GM21526 (cell line): ENCODE results near the gene ANK2.

Experiments
- ATAC-seq: cut with Tn5 transposase; IDR thresholded peaks from one replicate; pipeline ENCODE4 v1.9.1; 2021; ENCODE audit warnings: moderate library complexity; ENCODE audit not compliant: unreplicated experiment, low FRiP score

Gene ANK2

DNA sequence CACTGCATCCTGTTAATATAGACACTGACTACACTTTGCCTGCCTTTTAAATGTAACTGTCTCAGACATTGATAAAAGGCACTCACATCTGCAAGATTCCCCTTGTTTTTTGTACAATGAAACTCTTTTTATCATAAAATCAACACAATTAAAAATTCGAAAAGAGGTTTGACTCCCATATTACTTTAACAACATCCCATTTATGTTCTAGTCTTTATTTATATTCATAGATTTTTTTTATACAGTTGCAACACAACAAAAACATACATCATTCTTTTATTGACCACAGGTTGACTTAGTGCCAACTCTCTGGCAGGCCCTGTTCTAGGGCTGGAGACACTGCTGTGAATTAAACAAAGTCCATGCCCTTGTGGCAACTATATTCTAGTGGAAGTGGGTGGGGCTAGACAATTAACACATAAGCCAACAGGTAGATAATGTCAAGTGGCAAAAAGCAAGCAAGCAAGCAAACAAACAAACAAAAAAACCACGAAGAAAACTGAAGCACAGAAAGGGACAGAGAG lies 36.8 kb downstream of the ANK2 start:
- ATAC-seq: no peak

DNA sequence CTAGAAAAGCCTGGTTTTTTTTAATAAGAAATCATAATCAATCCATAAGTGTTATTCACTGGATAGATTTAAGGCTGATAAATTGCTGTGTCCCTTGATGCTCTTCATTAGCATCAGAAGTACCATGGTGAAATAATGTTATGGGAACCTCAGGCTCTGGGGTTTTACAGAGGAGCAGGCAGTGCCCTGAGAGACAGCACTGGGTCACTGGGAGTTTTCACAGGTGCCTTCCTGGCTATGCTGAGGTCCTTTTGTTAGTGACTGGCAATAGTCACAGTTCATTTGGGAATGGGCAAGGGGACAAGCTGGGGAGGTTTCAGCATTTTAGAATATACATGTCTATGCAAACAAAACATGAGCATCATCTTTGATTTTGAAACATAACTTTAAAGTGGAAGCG lies 38.6 kb downstream of the ANK2 start:
- no peak for ATAC-seq

DNA sequence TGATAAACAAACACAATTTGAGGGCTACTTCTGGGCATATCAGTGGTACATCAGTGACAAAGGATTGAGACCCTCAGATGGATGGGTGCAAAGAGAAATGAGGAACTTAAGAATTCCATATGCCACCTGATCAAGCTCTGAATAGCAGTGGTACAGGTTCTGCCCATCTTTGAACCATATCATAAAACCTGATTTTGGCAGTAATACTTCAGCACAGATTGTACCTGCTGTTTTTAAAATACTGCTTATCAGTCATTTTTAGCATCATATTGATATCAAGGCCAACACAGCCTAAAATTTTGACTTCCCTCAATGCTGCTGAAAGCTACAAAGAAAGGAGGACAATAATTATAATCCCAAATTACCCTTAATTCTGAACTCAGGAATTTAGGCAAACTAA lies 41.5 kb downstream of the ANK2 start:
- ATAC-seq: no peak

DNA sequence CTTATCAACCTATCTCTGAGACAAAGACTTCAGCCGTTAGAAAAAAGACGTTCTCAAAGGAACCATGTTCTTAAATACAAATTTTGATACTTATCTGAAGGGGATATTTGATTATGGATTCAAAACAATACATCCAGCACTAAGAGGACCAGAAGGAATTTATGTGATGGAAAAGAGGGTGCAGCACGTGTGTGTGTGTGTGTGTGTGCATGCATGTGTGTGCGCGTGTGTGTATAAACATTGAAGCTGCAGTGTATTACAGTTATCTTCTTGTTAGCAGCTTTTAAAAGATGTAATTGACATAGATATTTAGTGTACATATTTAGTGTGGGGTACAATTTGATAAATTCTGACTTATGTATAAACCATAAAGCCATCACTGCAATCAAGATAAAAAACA lies 44.9 kb downstream of the ANK2 start:
- no peak for ATAC-seq

DNA sequence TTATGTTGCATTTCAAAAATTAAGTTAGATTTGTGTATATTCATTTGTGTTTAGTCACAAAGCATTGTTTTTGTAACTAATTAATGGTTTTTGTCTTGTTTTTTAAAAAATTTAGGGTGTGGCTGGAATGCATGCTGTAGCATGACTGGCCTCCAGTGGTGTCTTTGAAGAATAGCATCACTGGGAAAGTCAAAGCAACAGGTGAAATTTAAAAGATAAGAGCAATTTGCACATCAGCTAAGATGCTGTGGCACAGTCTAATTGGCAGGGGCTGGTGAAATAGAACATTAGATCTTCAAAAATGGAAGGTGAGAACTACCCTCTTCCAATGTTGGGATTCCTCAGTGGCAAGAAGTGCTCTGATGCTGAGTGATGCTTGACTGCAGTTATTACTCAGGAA lies 45.3 kb downstream of the ANK2 start:
- no peak for ATAC-seq

DNA sequence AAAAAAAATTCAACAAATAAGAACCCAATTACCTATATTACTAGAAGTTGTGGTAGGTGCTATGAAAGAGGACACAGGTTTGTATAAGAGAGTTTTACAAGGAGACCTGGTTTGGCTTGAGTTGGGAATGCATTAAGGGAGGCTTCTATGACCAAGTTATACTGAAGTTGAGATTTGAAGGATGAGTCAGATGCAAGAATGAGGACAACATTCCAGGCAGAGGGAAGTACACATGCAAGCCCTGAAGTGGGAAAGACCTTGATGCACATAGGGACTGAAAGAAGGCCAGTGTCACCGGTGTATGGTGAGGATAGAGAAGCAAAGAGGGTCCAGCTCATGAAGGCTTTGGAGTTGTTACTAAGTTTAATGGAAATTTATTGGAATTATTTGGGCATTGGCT lies 52.2 kb downstream of the ANK2 start:
- no peak for ATAC-seq

DNA sequence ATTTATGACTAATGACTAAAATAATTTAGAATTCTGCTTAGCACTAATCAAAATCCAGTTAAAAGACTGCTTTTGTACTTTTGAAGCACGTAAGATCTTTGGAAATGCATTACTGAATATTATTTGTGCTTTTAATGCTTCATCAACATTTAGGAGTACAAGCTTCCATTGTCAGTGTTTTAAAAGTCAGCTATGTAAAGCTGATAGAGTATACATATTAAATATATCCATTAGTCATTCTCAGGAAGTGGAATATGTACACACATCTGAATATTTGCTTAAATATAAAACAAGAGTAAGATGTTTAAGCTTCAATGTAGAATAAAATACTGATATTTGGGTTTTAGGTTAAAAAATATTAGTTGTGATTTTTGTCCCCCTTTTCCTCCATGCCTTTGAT lies 54.1 kb downstream of the ANK2 start:
- no peak for ATAC-seq

DNA sequence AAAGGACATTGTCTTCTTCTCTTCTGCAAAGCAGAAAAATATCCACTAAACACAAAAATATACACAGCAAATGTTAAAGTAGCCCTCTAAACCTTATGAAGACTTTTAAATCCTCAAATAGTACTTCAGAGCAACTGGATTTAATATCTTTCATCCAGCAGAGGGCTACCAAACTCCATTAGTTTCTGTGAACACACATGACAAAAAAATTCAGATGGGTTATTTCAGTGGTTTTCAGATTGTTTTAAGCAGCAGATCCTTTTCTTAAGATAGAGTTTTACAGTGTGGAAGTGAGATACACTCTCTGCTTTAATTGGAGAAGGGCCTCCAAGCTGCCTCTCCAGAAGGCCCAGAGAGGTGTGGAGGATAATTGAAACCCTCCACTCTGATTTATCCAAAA lies 56.7 kb downstream of the ANK2 start:
- no peak for ATAC-seq

DNA sequence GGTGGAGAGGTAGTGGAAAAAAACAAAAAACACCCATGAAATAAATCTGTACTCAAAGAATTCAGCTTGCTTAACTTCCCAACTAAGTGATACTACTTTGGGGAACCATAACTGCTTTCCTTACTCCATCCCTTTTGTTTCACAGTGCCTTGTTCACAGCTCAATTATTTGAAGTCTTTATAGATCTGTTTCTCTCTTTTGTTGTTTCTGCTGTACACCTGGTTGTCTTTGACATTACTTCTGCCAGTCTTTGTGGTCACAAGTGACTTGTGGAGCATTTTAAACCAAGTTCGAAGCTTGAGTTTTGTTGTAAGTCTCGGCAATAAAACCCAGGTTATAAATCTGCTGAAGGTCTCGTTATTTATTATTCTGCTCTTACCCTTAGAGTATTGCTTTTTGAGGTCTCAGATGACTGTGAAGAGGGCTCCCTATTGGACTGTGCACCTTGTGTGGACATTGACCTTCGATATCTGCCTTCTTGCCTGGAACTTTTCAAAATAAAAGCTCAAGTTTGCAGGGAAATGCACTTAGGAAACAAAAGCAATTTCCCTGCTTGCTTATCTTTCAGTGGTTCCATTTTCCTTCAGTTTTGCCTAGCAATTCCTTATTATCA lies 59.8 kb downstream of the ANK2 start:
- no peak for ATAC-seq

DNA sequence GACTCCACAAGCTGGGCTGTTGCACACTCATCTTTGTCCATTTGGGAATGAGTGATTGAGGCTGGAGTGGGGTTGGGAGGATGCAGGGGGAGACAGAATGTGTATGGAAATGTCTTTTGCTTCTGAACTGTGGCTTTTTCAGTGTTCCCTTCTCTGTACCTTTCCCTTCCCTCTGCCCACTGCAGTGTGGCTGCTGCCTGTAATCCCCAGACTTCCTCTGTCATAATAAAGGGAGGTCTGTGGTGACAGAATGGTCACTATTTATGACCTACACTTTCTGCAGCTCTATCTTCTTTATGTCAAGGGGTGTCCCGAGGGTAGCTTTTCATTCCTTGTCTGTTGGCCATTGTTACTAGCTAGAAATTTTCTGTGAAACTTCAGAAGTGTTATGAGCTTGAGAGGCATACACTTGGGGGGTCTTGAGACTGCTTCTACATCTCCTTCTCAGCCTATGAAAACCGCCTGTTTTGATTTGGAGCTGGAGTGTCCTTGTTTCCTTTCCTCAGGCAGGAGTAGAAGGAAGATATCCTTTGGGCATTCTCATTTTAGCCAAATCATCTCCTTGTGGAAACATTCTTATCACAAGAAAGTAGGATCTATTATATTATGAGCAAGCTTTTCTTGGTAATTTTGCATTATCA lies 63.0 kb downstream of the ANK2 start:
- ATAC-seq: no peak

DNA sequence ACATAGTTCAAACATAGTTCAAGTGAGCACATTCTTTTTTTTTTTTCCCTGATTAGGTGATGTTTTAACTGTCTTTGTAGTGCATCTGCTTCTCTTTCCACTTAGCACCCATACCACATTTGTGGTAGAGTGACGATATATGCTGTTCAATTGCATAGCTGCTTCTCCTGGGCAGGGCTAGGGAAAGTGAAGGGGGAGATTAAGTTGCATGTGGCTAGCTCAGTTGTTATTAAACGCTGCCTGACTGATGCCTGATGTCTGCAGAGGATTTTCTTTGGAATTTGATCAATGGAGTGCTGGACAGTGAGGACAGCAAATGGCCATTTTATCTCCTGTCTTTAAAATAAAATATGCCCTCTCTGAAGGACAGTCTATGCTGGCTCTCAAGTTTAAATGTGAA lies 63.7 kb downstream of the ANK2 start:
- ATAC-seq: no peak

DNA sequence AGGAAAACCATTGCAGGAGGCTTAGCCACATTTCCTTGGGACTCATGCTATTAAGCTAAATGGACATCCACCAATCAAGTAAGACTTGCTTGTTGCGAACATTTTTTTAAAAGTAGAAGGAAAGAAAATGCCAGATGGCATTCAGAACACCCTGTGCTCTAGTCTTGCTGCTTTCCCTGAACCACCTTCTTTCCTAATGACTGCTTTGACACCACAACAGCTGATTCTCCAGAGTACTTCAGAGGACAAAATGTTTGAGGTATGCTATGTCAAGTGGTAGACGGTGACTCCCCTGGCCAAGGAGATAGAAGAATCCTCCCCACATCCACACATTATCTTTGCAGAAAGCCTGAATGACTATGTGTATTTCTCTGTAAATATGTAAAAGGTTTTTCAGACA lies 65.4 kb downstream of the ANK2 start:
- ATAC-seq: no peak

DNA sequence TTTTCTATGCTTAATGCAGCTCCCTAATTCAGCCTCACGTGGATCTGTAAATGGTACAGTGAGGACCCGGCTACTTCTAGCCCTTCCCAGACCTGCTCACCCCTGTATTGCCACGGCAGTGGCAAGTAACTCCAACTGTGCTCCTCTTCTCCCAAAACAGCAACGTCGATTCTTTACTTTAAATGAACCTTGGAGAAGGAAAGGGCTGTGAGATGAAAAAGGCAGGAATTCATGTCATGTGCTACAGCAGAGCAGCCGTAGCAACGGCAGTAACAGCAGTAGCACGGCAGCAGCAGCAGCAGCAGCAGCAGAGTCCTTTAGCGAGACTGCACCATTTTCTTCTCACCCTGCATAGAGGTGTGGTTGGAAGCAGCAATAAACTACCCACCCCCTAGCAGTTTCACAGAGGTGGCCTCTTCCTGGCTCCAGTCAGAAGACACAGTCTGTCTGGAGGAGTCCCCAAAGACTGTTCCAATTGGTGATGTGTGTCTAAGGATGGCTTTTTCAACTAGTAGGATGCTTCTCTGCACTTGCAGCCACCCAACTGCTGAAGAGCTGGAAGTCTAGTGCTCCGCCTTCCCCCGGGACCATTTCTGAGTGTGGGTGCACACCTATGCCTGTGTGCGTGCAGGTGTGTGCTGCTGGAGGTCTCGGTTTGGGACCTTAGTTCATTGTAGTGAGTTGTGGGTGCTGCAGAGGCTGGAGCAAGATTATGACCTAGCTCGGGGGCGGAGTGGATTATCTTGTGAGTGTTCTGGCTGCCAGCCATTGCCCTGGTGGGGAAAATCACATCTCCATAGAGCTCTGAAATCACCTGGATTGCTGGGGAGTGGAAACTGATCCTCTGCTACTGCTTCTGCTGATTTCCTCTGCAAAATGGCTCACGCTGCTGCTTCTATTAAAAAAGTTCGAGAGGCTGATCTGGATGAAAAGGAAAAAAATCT lies 67.2 kb downstream of the ANK2 start:
- ATAC-seq: no peak

DNA sequence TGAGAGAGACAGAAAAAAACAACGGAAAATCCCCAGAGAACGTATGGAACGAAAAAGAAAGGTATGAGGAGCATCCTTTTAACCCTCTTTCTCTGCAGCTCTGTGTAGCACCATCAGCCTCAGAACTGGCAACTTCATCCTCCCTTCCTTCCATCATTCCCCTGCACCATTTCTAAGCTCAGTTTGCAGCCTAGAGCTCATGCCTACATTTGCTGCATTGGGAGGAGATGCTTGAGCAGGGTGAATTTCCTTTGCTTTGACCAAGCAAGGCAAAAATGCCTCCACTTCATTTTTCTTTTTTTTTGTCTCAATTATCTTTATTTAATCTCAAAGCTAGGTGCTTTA lies 67.9 kb downstream of the ANK2 start:
- ATAC-seq: no peak

DNA sequence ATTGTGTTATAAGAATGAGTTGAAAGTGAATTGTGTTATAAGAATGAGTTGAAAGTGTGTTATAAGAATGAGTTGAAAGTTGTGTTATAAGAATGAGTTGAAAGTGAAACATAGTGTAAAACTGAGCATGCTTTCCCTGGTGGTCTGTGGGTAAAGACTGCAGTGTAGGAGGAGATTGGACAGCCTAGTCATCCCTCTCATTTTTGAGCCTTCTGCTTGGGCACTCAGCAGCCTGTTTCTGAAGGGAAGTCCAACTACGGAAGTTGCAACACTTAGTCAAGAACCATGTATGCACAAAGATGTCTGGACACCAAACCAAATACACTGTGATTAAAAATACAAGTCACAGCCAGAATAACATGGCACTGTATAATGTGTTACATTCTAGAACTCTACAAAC lies 72.6 kb downstream of the ANK2 start:
- no peak for ATAC-seq

DNA sequence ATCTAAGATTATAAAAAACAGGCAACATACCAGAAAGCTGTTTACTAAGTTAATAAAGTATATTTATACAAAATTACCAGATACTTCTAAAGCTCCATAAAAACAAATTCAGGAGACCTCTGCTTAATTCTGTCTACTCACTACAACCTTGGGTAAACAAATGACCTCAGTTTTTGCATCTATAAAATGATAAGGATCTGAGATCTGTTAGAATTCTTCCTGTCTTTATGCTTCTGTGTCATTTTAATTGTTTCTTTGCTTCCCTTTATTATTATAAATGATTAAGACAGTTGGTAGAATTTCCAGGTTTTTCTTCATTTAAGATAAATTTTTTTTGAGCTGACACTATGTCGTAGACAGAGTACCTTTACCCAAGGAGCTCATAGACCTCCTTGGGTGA lies 76.0 kb downstream of the ANK2 start:
- ATAC-seq: no peak

DNA sequence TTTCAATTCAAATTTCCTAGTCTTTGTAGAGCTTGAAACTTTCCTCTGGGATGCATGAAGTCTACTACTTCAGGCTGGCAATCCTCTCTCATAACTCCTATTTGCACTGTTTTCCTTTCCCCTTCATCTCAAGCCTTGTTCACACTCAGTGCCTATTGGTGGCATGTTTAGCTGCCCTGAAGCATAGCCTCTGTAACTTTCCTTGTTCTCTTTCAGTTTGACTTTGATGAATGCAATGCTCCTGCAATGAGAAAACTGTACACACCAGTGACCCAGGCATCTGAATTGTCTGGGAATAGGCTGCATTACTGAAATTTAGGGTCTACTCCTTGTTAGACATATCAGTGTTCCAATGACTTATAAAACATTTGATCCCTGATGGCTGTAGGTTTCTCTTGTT lies 81.7 kb downstream of the ANK2 start:
- no peak for ATAC-seq

DNA sequence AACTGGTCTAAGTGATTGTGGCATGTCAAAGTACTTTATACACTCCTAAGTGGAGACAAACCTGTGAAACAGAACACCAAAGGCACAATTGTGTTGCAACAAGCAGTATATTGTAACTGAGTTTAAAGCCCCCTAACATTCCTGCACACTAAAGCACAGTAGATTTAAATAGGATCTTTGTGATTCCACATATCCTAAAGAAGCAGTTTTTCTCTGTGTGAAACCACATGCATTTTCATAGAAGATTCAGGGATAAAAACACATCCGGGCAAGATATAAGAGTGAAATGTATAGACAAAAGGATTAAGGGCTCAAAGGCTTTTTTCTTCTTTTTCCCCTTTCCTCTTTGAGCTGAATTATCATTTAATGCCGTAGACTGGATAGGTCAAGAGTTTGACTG lies 82.2 kb downstream of the ANK2 start:
- no peak for ATAC-seq

DNA sequence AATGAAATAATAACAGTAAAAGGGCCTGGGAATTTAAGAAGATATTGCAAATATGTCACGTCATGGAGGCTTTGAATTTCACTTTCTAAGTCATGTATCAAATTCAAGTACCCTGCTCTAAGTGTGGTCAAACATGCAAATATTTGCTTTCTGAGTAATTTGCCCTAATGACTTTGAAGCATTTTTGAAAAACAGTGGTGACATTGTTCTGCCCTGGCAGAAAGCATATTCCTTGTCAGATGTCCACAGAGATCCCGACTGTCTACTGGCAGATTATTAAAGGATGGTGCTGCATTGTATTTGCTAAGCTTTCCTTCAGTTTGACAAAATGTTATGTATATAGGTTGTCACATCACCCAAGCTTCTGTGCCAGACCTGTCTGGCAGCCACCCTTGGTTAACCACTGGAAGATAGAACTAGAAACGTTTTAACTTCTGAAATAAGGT lies 92.5 kb downstream of the ANK2 start:
- ATAC-seq: no peak

DNA sequence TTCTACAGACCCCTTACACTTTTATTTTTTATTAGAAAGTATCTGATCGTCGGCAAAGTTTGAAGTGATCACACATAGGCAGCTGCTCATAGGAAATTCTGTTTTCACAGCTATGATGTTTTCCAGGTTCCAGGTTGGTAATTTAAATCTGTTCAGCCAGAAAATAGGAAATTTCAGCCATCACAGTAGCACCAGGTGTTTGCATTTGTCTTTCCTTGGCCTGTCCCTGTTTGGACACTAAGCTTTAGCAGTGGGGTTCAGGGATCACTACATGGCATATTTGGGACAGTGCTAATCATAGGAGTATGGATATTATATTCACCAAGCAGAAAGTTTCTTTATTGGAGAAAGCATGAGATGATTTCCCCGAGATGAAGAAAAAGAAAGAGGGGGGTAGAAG lies 92.9 kb downstream of the ANK2 start:
- ATAC-seq: no peak

DNA sequence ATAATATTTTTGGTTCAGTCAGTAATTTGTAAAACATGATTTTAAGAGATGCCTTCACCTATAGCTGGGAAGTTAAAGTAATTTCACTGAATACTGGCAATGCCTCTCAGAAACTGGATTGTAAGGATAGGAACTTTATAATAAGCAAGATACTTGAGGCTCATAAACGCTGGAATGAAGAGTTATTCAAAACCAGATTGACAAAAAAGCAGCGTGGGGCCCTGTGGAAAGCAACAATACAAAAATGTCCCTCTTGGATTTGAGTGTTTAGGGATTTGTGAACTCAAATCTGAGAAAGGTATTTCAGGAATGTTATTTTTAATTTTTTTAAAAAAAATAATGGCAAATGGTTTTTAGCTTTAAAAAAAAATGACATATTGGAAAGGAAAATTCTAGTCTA lies 94.6 kb downstream of the ANK2 start:
- ATAC-seq: no peak

DNA sequence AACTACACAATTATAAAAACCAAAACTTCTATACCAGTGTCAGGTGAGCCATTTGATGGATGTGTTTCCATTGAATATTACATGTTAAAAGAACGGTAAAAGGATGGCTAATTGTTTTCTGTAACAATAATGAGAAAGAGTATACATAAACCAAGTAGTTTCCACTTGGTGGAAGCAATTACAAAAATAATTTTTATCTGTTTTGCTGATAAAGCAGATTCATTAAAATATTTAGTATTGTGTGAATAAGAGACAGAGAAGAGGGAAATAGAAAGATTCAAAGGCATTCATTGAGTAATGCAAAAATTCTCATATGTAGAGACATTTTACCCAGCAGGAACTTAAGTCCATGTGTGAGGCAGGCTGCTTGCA lies 95.7 kb downstream of the ANK2 start:
- ATAC-seq: no peak
